Astrocyte of the cerebellum (primary cell): ENCODE results near the gene NDUFA11.

Experiments used
- DNase-seq: peaks from one replicate; pipeline ENCODE4 v3.0.0-alpha.2; 2011; ENCODE audit warnings: low read depth
- H3K4me3 ChIP-seq: 2 replicates; pipeline ENCODE4 v1.5.1; 2011; ENCODE audit warnings: mild to moderate bottlenecking, low read depth, low read length, moderate library complexity
- CTCF ChIP-seq: IDR thresholded peaks from 2 replicates; pipeline ENCODE4 v1.5.1; 2012; ENCODE audit warnings: low read length, low read depth, moderate library complexity, mild to moderate bottlenecking; ENCODE audit errors: missing control alignments
- in situ Hi-C: cut with HindIII; loops from 2 replicates; pipeline ENCODE4 v1.10.0; 2017; ENCODE audit warnings: low sequenced_read_pairs

NDUFA11 gene

DNA sequence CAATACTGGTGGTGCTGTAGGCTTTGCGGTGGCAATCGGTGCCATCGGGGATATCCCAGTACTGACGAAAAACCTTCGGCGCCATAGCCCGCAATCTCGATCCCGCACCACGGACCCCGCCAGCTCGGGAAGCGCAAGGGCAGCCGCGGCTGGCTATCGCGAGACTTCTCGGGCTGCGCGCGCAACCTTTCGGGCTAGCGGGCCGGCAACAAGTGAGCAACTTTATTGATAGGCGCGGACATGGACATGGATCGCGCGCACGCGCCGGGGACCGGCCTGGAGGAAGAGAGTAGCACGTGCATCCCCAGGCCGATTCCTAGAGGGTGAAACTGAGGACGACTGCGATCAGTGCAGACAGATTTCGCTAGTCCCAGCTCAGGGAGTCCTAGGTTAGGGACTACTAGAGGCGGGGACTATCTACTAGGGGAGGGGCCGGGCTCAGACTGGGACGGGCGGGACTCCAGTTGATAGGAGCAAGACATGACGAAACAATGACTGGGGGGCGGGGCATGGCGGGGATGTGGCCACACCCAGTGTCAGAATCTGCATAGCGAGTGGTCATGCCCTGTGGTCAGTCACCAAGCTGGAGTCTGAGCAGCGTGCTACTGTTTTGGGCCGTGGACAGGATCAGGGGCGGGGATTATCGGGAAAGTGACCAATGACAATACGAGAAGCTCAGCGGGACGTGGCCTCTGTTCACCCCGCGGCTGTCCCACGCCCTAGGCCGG, at the start of gene NDUFA11:
NDUFA11 (minus strand) TSS at position 167 of the 728 bp plus-strand sequence; CDS start at position 85, 82 bp downstream.
- peak; percentile 94 for DNase-seq
- in situ Hi-C loops = no loop called here
- TF ChIP-seq CTCF = no peak
- H3K4me3 ChIP-seq = peak within 1 kb of the TSS; percentile 100

- no peak for DNase-seq
- TF ChIP-seq CTCF = no peak
- H3K4me3 ChIP-seq = no peak overlapping the region
- in situ Hi-C loops = no loop called here
Observed at GRCh38 chr19:5953030-5953589, 49.5 kb upstream of the NDUFA11 start.

GRCh38 chr19:5952193-5953029, 48.8 kb upstream of the NDUFA11 start:
- H3K4me3 ChIP-seq = no peak overlapping the region
- in situ Hi-C loops = no loop called here
- no peak for DNase-seq
- TF ChIP-seq CTCF = no peak

- in situ Hi-C loops = no loop called here
- DNase-seq = no peak
- no peak for TF ChIP-seq CTCF
- no peak overlapping the region for H3K4me3 ChIP-seq
Observed at GRCh38 chr19:5951338-5951861, 47.8 kb upstream of the NDUFA11 start.

- TF ChIP-seq CTCF = no peak
- no peak for DNase-seq
- in situ Hi-C loops = no loop called here
- H3K4me3 ChIP-seq = no peak overlapping the region
Observed at GRCh38 chr19:5950741-5951140, 47.2 kb upstream of the NDUFA11 start.

GRCh38 chr19:5949792-5950305, 46.3 kb upstream of the NDUFA11 start:
- DNase-seq = no peak
- H3K4me3 ChIP-seq = no peak overlapping the region
- in situ Hi-C loops = no loop called here
- TF ChIP-seq CTCF = no peak
